HL-60 (cell line): ENCODE measurements around the gene AAMDC.
"Not testable (repeated sequence)": the region's sequence is repeated elsewhere in the genome, so short reads cannot be mapped to it uniquely, and the experiment has no call there.

ENCODE experiments used
- DNase-seq, 2 experiments: peaks; one replicate each; pipeline ENCODE4 v3.0.0-alpha.2; 2010 to 2020; ENCODE audit warnings: low read depth in 1 of 2, low spot score in 1 of 2
- H3K27ac ChIP-seq: fragments of 250-450 bp; sonication (Bioruptor Pico); replicated peaks from 2 replicates; pipeline ENCODE4 v1.5.1; 2020; ENCODE audit warnings: mild to moderate bottlenecking, moderate library complexity
- H3K27me3 ChIP-seq: fragments of 250-450 bp; sonication (Bioruptor Pico); 2 replicates; pipeline ENCODE4 v1.5.1; 2021; ENCODE audit warnings: mild to moderate bottlenecking, moderate library complexity; ENCODE audit not compliant: insufficient read depth, poor library complexity, severe bottlenecking
- H3K4me3 ChIP-seq: replicated peaks from 2 replicates; pipeline ENCODE4 v1.5.1; 2011; ENCODE audit warnings: mild to moderate bottlenecking, control low read depth, low read length; ENCODE audit not compliant: insufficient read depth
- CTCF ChIP-seq: IDR thresholded peaks from one replicate; pipeline ENCODE4 v1.5.1; 2011; ENCODE audit warnings: low read length, control low read depth, inconsistent platforms; ENCODE audit not compliant: insufficient read depth
- GABPA ChIP-seq: IDR thresholded peaks from 2 replicates; pipeline ENCODE4 v1.6.1; 2012; ENCODE audit warnings: low read depth
- POLR2AphosphoS5 ChIP-seq: IDR thresholded peaks from 2 replicates; pipeline ENCODE4 v1.6.1; 2012; ENCODE audit warnings: low read depth
- REST ChIP-seq: IDR thresholded peaks from 2 replicates; pipeline ENCODE4 v1.6.1; 2012; ENCODE audit warnings: low read depth; ENCODE audit not compliant: insufficient replicate concordance
- SPI1 ChIP-seq: IDR thresholded peaks from 2 replicates; pipeline ENCODE4 v1.6.1; 2012; ENCODE audit warnings: low read depth, mild to moderate bottlenecking, borderline replicate concordance

Gene AAMDC

DNA sequence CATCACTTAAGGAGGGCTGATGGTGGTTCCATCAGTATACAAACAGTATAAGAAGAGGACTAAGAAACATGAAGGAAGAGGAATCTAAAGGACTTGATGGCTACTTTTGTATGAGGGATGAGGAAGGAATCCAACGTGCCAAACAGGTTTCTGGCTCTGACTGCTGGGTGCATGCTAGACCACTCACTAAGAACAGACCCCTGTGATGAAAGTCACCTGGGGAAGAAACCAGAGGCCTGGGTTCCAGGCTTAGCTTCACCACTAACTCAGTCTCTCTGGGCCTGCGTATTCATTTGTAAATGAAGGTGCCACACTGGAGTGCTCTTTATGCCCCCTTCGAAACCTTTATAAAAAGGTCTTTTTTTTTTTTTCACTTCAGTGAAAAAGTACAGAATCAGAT lies 55.1 kb downstream of the AAMDC start:
- Histone ChIP-seq H3K4me3 (no peak overlapping the region), H3K27me3 (no peaks in the 10 kb centered on the region), H3K27ac (no peak overlapping the region)
- DNase-seq = no peak
- TF ChIP-seq CTCF = no peak
- no peak for TF ChIP-seq SPI1
- TF ChIP-seq REST = no peak
- no peak for TF ChIP-seq GABPA
- no peak for TF ChIP-seq POLR2AphosphoS5

DNA sequence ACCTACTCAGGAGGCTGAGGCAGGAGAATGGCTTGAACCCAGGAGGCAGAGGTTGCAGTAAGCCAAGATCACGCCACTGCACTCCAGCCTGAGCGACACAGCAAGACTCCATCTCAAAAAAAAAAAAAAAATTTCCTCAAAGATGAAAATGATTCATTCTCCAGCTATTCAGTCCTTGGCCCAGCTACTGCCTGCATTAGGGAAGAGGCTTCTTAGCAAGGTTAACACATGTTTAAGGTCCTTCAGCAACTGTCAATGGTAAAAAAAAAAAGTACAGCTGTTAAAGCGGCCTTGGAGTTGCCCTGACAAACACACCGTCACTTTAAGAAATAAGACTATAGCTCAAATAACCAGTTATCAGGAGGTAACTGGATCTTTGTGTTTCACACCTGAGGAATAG lies 57.3 kb downstream of the AAMDC start:
- not testable (repeated sequence) for H3K27ac ChIP-seq, H3K27me3 ChIP-seq, H3K4me3 ChIP-seq, DNase-seq

DNA sequence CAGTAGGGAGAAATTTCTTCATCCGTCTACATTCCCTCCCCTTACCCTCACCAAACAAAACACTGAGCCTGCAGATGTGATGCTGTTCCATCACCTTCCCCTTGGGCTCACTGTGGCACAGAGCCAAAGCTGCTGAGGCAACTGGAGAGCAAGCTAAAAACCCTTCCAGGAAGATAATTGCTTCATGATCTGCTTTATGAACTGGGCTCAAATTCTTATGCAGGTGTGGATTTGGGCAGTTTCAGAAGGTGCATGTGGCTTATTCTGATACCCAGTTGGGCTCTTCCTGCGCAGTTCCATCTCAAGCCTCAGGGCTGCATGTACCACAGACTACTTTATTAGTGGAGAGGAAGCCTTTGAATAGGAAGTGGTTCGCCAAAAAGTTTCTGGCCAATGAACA lies 58.3 kb downstream of the AAMDC start:
- DNase-seq = peak in 1 of 2 experiments; percentile 7
- Histone ChIP-seq H3K27me3 (no peaks in the 10 kb centered on the region), H3K4me3 (no peak overlapping the region), H3K27ac (no peak overlapping the region)
- TF ChIP-seq CTCF (no peak), POLR2AphosphoS5 (no peak), REST (no peak), GABPA (no peak), SPI1 (no peak; the same call in 1 of the 2 replicates)

DNA sequence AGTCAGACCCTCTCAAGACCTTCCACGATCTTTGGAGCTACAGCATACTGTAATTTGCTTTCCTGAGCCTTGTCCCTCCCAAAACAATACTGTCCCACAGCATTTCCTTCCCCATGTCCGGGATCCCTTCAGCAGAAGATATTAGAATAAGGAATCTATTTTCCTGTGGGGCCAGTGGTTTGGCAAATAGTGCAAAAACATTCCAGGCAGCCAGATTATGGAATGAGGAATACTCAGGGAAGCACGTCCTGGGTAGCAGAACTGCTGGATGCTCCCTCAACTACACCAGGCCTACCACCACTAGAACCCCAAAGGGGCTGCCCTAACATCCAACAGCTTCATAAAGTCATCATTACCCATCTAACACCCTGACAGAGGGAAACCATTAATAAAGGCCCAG lies 61.5 kb downstream of the AAMDC start:
- no peak overlapping the region for H3K4me3 ChIP-seq
- no peak for DNase-seq
- H3K27ac ChIP-seq = no peak overlapping the region
- no peaks in the 10 kb centered on the region for H3K27me3 ChIP-seq
- no peak for TF ChIP-seq GABPA
- TF ChIP-seq CTCF = no peak
